ENCODE data around the gene MEAF6.

- TF ChIP-seq RAD21 (IDR thresholded peaks at IDR 0.05; ENCODE audit: low read depth), result no peak
- TF ChIP-seq EP300 (IDR thresholded peaks at IDR 0.05; ENCODE audit: borderline replicate concordance), result no peak
- TF ChIP-seq MAX (IDR thresholded peaks at IDR 0.05), result no peak
- TF ChIP-seq YY1 (IDR thresholded peaks at IDR 0.05; ENCODE audit: low read depth), result no peak
- no peak for TF ChIP-seq REST (IDR thresholded peaks at IDR 0.05; ENCODE audit: low read depth)
- TF ChIP-seq TAF1 (IDR thresholded peaks at IDR 0.05; ENCODE audit: low read depth), result no peak
- TF ChIP-seq USF1 (IDR thresholded peaks at IDR 0.05), result no peak
- TF ChIP-seq NFIC (IDR thresholded peaks at IDR 0.05), result no peak
- no peak for TF ChIP-seq TCF12 (IDR thresholded peaks at IDR 0.05; ENCODE audit: low read depth)
- no peak for TF ChIP-seq ZBTB7A (IDR thresholded peaks at IDR 0.05; ENCODE audit: low read depth)
- TF ChIP-seq TEAD4 (IDR thresholded peaks at IDR 0.05), result no peak
Observed at GRCh38 chr1:37475380-37476086, 39.0 kb downstream of the MEAF6 start.
